Measurements from ENCODE around the gene UBE2F.

DNA sequence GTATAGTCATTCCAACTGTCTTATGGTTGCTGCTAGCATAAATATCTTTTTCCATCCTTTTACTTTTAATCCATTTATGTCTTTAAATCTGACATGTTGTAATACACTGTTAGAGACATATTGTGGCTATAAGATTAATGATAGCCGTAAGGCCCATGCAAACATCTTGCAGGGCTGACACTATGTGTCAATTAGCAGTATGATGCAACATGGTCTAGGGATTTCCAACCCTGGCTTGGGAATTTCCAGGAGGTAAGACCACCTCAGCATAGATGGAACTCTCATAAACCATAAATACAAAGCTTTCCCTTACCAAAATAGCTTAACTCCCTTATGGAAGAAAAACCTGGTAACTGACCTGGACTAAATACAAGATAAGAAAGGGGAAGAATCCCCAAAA is 110.5 kb downstream of the UBE2F start:
- TF ChIP-seq, protein P1, sequence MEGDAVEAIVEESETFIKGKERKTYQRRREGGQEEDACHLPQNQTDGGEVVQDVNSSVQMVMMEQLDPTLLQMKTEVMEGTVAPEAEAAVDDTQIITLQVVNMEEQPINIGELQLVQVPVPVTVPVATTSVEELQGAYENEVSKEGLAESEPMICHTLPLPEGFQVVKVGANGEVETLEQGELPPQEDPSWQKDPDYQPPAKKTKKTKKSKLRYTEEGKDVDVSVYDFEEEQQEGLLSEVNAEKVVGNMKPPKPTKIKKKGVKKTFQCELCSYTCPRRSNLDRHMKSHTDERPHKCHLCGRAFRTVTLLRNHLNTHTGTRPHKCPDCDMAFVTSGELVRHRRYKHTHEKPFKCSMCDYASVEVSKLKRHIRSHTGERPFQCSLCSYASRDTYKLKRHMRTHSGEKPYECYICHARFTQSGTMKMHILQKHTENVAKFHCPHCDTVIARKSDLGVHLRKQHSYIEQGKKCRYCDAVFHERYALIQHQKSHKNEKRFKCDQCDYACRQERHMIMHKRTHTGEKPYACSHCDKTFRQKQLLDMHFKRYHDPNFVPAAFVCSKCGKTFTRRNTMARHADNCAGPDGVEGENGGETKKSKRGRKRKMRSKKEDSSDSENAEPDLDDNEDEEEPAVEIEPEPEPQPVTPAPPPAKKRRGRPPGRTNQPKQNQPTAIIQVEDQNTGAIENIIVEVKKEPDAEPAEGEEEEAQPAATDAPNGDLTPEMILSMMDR (IDR thresholded peaks at IDR 0.05), result no peak
- TF ChIP-seq POLR2A (IDR thresholded peaks at IDR 0.05), result no peak

Data from adrenal gland (tissue), 5 donors.